ENCODE data around the gene CEP112. TPM values are rescaled to one million over a fixed set of nuclear protein-coding genes. Genes with fewer than 3 reads are reported as not detected.

Gene CEP112
- total and polyA plus RNA-seq, 2 of the 13 experiments (the other 11 are each of a cell fraction or from before 2014, with no cell fraction given): 1.2 to 3.4 TPM

DNA sequence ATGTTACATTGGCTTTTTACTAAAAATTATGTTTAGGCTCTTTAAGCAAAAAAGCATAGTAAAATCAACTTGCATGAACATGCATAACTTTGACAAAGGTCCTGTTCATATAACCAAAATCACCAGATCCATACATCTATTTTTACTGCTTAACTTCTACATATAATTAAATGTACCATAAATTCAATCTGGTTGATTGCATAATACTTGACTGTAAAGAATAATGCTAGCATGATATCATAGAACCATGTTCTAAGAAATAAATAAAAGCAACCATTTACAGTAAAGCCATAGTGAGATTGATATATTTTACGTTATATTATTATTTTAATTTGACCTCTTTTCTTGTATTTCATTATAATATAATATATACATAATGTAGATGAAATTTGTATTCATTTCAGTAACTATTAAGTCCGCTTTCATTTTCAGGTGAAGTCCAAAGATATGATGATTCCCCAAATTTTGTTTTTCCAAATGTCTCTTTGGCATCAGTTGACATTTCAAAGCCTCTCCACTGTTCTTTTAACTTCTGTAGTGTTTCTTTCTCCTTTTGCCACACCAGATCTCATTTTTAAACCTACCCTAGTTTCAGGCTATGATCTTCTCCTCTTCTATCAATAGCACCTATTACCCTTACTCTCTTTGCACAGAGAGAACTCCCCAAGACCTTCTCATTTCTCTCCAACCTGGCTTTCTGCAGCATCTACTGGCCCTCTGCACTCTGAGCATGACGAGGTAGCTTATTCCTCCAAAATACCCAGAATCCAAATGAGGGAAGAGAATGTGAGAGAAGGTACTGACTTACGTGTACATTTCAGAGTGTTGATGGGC, 35.5 kb upstream of the CEP112 start:
- Histone ChIP-seq H3K4me3 (replicated peaks in 1 of 3; ENCODE audit: insufficient read depth in 1 of 3, low read depth in 2 of 3, low read length in 3 of 3) (peak overlapping the region; percentile 55 to 77 (median 70)), H3K36me3 (replicated peaks in 1 of 2; ENCODE audit: control insufficient read depth in 1 of 2, insufficient read depth in 2 of 2, low read length in 2 of 2) (peaks cover 14 to 44% of the 10 kb centered on the region in 2 experiments), H3K27ac (ENCODE audit: extremely low read length, insufficient read depth, low read length) (peak overlapping the region; percentile 89), H3K9me3 (ENCODE audit: low read length) (no peaks in the 10 kb centered on the region), H3K27me3 (ENCODE audit: control insufficient read depth in 1 of 2, insufficient read depth in 2 of 2, low read length in 2 of 2) (no peaks in the 10 kb centered on the region; a peak in 1 of 5 replicates), H2AFZ (ENCODE audit: low read length) (no peak overlapping the region), H4K20me1 (ENCODE audit: insufficient read depth, low read length) (peaks cover 14% of the 10 kb centered on the region), H3K4me2 (ENCODE audit: low read depth, low read length) (peak overlapping the region; percentile 90), H3K9ac (ENCODE audit: insufficient read depth, low read depth, low read length) (peak overlapping the region; percentile 74), H3K4me1 (ENCODE audit: insufficient read depth, low read length) (peaks cover 73% of the 10 kb centered on the region), H3K79me2 (ENCODE audit: insufficient read depth, low read length) (peaks cover 50% of the 10 kb centered on the region)
- ChIA-PET POLR2A (no interaction called here), CTCF (ENCODE audit: low intra/inter-chr PET ratio, low total read pairs) (no interaction called here)
- ATAC-seq: no peak; the same call in 2 of the 3 replicates
- FAIRE-seq: no peak
- intact Hi-C loops (cut with micrococcal nuclease; ENCODE audit: unreplicated experiment): loop anchor here (2.0 to 10.0 kb wide), 4 partner anchors 27 to 190 kb away; partner anchors contain the start of gene PRKCA
- WGBS (ENCODE audit: low lambda C conversion rate): 42% methylated on average over 4 of the region's 4 CpGs
- TSS peak; percentile 50 for BruUV-seq (replicated peaks)
- in situ Hi-C loops (cut with HindIII; ENCODE audit: extremely low pct_ligation_motif_present, low pct_unique_long_range_greater_than_20kb): no loop called here
- DNase-seq (ENCODE audit: low spot score): no peak
- TF ChIP-seq FOXK2 (IDR thresholded peaks at IDR 0.05) (no peak), RBAK (CRISPR knock-in tag; IDR thresholded peaks at IDR 0.05) (no peak), IKZF1 (IDR thresholded peaks at IDR 0.05) (no peak), ZFY (CRISPR knock-in tag; IDR thresholded peaks at IDR 0.05) (no peak), PHF20 (CRISPR knock-in tag; IDR thresholded peaks at IDR 0.05) (no peak), FOXC1 (CRISPR knock-in tag; IDR thresholded peaks at IDR 0.05; ENCODE audit: borderline replicate concordance) (no peak), ZNF431 (CRISPR knock-in tag; IDR thresholded peaks at IDR 0.05; ENCODE audit: borderline replicate concordance, low read depth) (no peak), MAFG (CRISPR knock-in tag; IDR thresholded peaks at IDR 0.05) (no peak), ZNF720 (CRISPR knock-in tag; IDR thresholded peaks at IDR 0.05) (no peak), SKI (IDR thresholded peaks at IDR 0.05; ENCODE audit: partially characterized antibody) (no peak), CEBPB (IDR thresholded peaks at IDR 0.05; ENCODE audit: borderline replicate concordance, low read depth, low read length) (peak; percentile 72; the same call in 1 of the 2 replicates), ZBTB20 (CRISPR knock-in tag; IDR thresholded peaks at IDR 0.05; ENCODE audit: borderline replicate concordance, low read depth) (no peak), PCBP1 (IDR thresholded peaks at IDR 0.05; ENCODE audit: borderline replicate concordance, low read depth, low read length) (no peak)
- TF ChIP-seq, protein P1, sequence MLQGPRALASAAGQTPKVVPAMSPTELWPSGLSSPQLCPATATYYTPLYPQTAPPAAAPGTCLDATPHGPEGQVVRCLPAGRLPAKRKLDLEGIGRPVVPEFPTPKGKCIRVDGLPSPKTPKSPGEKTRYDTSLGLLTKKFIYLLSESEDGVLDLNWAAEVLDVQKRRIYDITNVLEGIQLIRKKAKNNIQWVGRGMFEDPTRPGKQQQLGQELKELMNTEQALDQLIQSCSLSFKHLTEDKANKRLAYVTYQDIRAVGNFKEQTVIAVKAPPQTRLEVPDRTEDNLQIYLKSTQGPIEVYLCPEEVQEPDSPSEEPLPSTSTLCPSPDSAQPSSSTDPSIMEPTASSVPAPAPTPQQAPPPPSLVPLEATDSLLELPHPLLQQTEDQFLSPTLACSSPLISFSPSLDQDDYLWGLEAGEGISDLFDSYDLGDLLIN (CRISPR knock-in tag; IDR thresholded peaks at IDR 0.05; ENCODE audit: borderline replicate concordance): no peak
- TF ChIP-seq, protein P2, sequence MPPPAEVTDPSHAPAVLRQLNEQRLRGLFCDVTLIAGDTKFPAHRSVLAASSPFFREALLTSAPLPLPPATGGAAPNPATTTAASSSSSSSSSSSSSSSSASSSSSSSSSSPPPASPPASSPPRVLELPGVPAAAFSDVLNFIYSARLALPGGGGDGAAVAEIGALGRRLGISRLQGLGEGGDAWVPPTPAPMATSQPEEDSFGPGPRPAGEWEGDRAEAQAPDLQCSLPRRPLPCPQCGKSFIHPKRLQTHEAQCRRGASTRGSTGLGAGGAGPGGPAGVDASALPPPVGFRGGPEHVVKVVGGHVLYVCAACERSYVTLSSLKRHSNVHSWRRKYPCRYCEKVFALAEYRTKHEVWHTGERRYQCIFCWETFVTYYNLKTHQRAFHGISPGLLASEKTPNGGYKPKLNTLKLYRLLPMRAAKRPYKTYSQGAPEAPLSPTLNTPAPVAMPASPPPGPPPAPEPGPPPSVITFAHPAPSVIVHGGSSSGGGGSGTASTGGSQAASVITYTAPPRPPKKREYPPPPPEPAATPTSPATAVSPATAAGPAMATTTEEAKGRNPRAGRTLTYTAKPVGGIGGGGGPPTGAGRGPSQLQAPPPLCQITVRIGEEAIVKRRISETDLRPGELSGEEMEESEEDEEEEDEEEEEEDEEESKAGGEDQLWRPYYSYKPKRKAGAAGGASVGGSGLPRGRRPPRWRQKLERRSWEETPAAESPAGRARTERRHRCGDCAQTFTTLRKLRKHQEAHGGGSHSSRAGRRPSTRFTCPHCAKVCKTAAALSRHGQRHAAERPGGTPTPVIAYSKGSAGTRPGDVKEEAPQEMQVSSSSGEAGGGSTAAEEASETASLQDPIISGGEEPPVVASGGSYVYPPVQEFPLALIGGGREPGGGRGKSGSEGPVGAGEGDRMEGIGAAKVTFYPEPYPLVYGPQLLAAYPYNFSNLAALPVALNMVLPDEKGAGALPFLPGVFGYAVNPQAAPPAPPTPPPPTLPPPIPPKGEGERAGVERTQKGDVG (CRISPR knock-in tag; IDR thresholded peaks at IDR 0.05; ENCODE audit: borderline replicate concordance): no peak
- TF ChIP-seq, protein P3, sequence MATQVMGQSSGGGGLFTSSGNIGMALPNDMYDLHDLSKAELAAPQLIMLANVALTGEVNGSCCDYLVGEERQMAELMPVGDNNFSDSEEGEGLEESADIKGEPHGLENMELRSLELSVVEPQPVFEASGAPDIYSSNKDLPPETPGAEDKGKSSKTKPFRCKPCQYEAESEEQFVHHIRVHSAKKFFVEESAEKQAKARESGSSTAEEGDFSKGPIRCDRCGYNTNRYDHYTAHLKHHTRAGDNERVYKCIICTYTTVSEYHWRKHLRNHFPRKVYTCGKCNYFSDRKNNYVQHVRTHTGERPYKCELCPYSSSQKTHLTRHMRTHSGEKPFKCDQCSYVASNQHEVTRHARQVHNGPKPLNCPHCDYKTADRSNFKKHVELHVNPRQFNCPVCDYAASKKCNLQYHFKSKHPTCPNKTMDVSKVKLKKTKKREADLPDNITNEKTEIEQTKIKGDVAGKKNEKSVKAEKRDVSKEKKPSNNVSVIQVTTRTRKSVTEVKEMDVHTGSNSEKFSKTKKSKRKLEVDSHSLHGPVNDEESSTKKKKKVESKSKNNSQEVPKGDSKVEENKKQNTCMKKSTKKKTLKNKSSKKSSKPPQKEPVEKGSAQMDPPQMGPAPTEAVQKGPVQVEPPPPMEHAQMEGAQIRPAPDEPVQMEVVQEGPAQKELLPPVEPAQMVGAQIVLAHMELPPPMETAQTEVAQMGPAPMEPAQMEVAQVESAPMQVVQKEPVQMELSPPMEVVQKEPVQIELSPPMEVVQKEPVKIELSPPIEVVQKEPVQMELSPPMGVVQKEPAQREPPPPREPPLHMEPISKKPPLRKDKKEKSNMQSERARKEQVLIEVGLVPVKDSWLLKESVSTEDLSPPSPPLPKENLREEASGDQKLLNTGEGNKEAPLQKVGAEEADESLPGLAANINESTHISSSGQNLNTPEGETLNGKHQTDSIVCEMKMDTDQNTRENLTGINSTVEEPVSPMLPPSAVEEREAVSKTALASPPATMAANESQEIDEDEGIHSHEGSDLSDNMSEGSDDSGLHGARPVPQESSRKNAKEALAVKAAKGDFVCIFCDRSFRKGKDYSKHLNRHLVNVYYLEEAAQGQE (IDR thresholded peaks at IDR 0.05; ENCODE audit: borderline replicate concordance in 1 of 2, low read depth in 1 of 2, low read length in 2 of 2): no peak

All from HepG2 (cell line).